A549 (cell line): ENCODE data around the gene ABCC5.
A peak's percentile ranks its signal among the peaks of the same experiment; 100 is the strongest.

Experiments used
- EP300 ChIP-seq, 2 experiments: fragments of >200 bp; sonication (Bioruptor Twin); formaldehyde crosslinking; IDR thresholded peaks; 2 replicates in 1 of 2; 3 replicates in 1 of 2; pipeline ENCODE4 v1.6.1; 2016 to 2017
- HDAC2 ChIP-seq: fragments of 200-600 bp; sonication (generic); IDR thresholded peaks from 2 replicates; pipeline ENCODE4 v1.6.1; 2016
- JUN ChIP-seq, 2 experiments: fragments of >200 bp; sonication (Bioruptor Twin); formaldehyde crosslinking; IDR thresholded peaks; 2 replicates in 1 of 2; 3 replicates in 1 of 2; pipeline ENCODE4 v1.6.1; 2016 to 2017
- JUNB ChIP-seq: fragments of >200 bp; sonication (Bioruptor Twin); formaldehyde crosslinking; IDR thresholded peaks from 2 replicates; pipeline ENCODE4 v1.6.1; 2016
- NFE2L2 ChIP-seq: fragments of 150-350 bp; conservative IDR thresholded peaks from 2 replicates; pipeline ENCODE4 v1.6.1; 2014; ENCODE audit warnings: low read length
- POLR2A ChIP-seq: IDR thresholded peaks from 2 replicates; pipeline ENCODE4 v1.6.1; 2012; ENCODE audit warnings: mild to moderate bottlenecking, low read length
- RFX5 ChIP-seq: fragments of 450-650 bp; IDR thresholded peaks from 2 replicates; pipeline ENCODE4 v1.7.1; 2014; ENCODE audit warnings: antibody characterized with exemption, mild to moderate bottlenecking, moderate library complexity
- SMC3 ChIP-seq: fragments of >200 bp; sonication (Bioruptor Twin); formaldehyde crosslinking; IDR thresholded peaks from 3 replicates; pipeline ENCODE4 v1.6.1; 2018; ENCODE audit warnings: inconsistent platforms
- TF ChIP-seq, protein P1 (sequence below): fragments of >200 bp; sonication (Bioruptor Twin); formaldehyde crosslinking; IDR thresholded peaks from 3 replicates; pipeline ENCODE4 v1.5.1; 2016
- TF ChIP-seq, protein P2 (sequence below): IDR thresholded peaks from 2 replicates; pipeline ENCODE4 v1.6.1; 2012

- TF ChIP-seq, protein P1, sequence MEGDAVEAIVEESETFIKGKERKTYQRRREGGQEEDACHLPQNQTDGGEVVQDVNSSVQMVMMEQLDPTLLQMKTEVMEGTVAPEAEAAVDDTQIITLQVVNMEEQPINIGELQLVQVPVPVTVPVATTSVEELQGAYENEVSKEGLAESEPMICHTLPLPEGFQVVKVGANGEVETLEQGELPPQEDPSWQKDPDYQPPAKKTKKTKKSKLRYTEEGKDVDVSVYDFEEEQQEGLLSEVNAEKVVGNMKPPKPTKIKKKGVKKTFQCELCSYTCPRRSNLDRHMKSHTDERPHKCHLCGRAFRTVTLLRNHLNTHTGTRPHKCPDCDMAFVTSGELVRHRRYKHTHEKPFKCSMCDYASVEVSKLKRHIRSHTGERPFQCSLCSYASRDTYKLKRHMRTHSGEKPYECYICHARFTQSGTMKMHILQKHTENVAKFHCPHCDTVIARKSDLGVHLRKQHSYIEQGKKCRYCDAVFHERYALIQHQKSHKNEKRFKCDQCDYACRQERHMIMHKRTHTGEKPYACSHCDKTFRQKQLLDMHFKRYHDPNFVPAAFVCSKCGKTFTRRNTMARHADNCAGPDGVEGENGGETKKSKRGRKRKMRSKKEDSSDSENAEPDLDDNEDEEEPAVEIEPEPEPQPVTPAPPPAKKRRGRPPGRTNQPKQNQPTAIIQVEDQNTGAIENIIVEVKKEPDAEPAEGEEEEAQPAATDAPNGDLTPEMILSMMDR, result no peak
- TF ChIP-seq POLR2A (no peak), JUNB (no peak), NFE2L2 (peak; percentile 92), HDAC2 (no peak), EP300 (IDR thresholded peaks at IDR 0.05) (no peak), RFX5 (no peak), SMC3 (no peak), JUN (IDR thresholded peaks at IDR 0.05) (no peak)
- TF ChIP-seq, protein P2, sequence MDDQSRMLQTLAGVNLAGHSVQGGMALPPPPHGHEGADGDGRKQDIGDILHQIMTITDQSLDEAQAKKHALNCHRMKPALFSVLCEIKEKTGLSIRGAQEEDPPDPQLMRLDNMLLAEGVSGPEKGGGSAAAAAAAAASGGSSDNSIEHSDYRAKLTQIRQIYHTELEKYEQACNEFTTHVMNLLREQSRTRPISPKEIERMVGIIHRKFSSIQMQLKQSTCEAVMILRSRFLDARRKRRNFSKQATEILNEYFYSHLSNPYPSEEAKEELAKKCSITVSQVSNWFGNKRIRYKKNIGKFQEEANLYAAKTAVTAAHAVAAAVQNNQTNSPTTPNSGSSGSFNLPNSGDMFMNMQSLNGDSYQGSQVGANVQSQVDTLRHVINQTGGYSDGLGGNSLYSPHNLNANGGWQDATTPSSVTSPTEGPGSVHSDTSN, result no peak
Observed at GRCh38 chr3:184005941-184006507, 11.7 kb downstream of the ABCC5 start.
